Esophagus squamous epithelium (tissue), 4 donors: Measurements from ENCODE around the gene TTC8.

Experiments
- POLR2A ChIP-seq, 4 donors: fragments of 450-650 bp; IDR thresholded peaks; one replicate each; pipeline ENCODE4 v1.6.1; 2017; ENCODE audit warnings: antibody characterized with exemption in 4 of 4, mild to moderate bottlenecking in 4 of 4, moderate library complexity in 3 of 4
- TF ChIP-seq, protein P1 (sequence below), 6 experiments: fragments of 450-650 bp in 4 of 6; fragments of 200-600 bp in 2 of 6; sonication (generic) in 2 of 6; IDR thresholded peaks; one replicate each; pipeline ENCODE4 v1.5.1; 2016 to 2019; ENCODE audit warnings: antibody characterized with exemption in 6 of 6, mild to moderate bottlenecking in 4 of 6, moderate library complexity in 4 of 6

- TF ChIP-seq, protein P1, sequence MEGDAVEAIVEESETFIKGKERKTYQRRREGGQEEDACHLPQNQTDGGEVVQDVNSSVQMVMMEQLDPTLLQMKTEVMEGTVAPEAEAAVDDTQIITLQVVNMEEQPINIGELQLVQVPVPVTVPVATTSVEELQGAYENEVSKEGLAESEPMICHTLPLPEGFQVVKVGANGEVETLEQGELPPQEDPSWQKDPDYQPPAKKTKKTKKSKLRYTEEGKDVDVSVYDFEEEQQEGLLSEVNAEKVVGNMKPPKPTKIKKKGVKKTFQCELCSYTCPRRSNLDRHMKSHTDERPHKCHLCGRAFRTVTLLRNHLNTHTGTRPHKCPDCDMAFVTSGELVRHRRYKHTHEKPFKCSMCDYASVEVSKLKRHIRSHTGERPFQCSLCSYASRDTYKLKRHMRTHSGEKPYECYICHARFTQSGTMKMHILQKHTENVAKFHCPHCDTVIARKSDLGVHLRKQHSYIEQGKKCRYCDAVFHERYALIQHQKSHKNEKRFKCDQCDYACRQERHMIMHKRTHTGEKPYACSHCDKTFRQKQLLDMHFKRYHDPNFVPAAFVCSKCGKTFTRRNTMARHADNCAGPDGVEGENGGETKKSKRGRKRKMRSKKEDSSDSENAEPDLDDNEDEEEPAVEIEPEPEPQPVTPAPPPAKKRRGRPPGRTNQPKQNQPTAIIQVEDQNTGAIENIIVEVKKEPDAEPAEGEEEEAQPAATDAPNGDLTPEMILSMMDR (IDR thresholded peaks at IDR 0.05), result no peak
- TF ChIP-seq POLR2A (IDR thresholded peaks at IDR 0.05), result no peak
Measured at GRCh38 chr14:88901189-88901588, 76.7 kb downstream of the TTC8 start.
